Gastrocnemius medialis (tissue), 4 donors: ENCODE measurements around the gene BDKRB1.

ENCODE experiments used
- POLR2A ChIP-seq, 2 donors: fragments of 450-650 bp; IDR thresholded peaks; one replicate each; pipeline ENCODE4 v1.6.1; 2017; ENCODE audit warnings: antibody characterized with exemption in 2 of 2, mild to moderate bottlenecking in 2 of 2, moderate library complexity in 2 of 2
- TF ChIP-seq, protein P1 (sequence below), 5 experiments: fragments of 450-650 bp in 3 of 5; fragments of 200-600 bp in 2 of 5; sonication (generic) in 2 of 5; IDR thresholded peaks in 4 of 5; conservative IDR thresholded peaks in 1 of 5; 1 replicate in 4 of 5; 2 replicates in 1 of 5; pipeline ENCODE4 v1.5.1; 2016 to 2019; ENCODE audit warnings: antibody characterized with exemption in 5 of 5, mild to moderate bottlenecking in 3 of 5, moderate library complexity in 3 of 5

DNA sequence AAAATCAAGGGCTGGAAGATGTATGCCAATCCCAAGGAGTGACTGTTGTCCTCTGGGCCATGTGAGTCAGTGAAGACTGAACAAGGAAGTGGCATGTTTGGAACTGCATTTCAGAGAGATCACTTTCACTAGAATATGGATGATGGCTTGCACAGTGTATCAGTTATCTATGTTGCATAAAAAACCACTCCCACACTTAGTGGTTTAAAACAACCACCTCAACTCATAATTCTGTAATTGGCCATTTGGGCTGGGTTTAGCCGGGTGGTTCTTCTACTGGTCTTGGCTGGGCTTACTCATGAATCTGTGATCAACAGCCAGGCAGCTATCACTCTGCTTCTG lies 15.4 kb downstream of the BDKRB1 start:
- TF ChIP-seq, protein P1, sequence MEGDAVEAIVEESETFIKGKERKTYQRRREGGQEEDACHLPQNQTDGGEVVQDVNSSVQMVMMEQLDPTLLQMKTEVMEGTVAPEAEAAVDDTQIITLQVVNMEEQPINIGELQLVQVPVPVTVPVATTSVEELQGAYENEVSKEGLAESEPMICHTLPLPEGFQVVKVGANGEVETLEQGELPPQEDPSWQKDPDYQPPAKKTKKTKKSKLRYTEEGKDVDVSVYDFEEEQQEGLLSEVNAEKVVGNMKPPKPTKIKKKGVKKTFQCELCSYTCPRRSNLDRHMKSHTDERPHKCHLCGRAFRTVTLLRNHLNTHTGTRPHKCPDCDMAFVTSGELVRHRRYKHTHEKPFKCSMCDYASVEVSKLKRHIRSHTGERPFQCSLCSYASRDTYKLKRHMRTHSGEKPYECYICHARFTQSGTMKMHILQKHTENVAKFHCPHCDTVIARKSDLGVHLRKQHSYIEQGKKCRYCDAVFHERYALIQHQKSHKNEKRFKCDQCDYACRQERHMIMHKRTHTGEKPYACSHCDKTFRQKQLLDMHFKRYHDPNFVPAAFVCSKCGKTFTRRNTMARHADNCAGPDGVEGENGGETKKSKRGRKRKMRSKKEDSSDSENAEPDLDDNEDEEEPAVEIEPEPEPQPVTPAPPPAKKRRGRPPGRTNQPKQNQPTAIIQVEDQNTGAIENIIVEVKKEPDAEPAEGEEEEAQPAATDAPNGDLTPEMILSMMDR (IDR thresholded peaks at IDR 0.05 in 4 of 5, conservative IDR thresholded peaks at IDR 0.05 in 1 of 5): no peak
- no peak for TF ChIP-seq POLR2A (IDR thresholded peaks at IDR 0.05)
